Measurements from ENCODE around the gene PRR9. TPM values are rescaled to one million over a fixed set of nuclear protein-coding genes. Genes with fewer than 3 reads are reported as not detected.

PRR9 gene
- total and polyA plus RNA-seq, 2 experiments from 2014 or later, result not detected

DNA sequence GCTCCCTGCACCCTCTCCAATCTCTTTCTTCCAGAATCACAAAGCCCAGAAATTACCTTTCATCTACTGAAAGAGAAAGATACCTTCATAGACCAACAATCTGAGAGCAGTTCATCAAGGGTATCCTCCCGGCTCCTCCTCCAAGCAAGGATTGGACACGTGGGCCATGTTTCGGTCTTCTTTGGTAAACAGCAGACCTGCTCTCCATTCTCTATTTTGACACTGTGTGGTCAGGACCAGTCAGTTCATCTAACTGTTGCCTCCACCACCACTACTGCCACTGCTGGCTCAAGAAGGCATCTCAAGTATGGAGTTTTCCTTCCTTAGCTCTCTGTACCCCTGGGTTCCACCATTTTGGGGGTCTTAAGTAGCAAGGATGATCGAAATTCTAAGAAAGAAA is 22.2 kb upstream of the PRR9 start:
- H3K27ac ChIP-seq (ENCODE audit: low read depth), result no peak overlapping the region
- no peaks in the 10 kb centered on the region for H4K20me1 ChIP-seq (replicated peaks; ENCODE audit: insufficient read depth)
- H3K27me3 ChIP-seq (ENCODE audit: insufficient read depth), result no peaks in the 10 kb centered on the region
- H3K27ac Mint-ChIP-seq, result no peak overlapping the region
- DNase-seq (ENCODE audit: low spot score) (no peak), ATAC-seq (no peak)
- no peak overlapping the region for H2AFZ ChIP-seq
- peaks cover 9% of the 10 kb centered on the region for H3K9me3 Mint-ChIP-seq
- no peaks in the 10 kb centered on the region for H3K36me3 ChIP-seq (ENCODE audit: insufficient read depth)
- H3K79me2 ChIP-seq (replicated peaks; ENCODE audit: insufficient read depth), result no peaks in the 10 kb centered on the region
- H3K9me2 ChIP-seq (ENCODE audit: insufficient read depth), result 0 out of 2 replicates have a peak, but pooled peaks cover 4% of the 10 kb centered on the region
- no peak overlapping the region for H3K4me3 Mint-ChIP-seq
- H3K4me2 ChIP-seq, result no peak overlapping the region
- TF ChIP-seq CREB1 (CRISPR knock-in tag; IDR thresholded peaks at IDR 0.05; ENCODE audit: low read depth), result no peak
- TF ChIP-seq EZH2phosphoT487 (IDR thresholded peaks at IDR 0.05; ENCODE audit: unreplicated experiment), result no peak
- TF ChIP-seq, protein P1, sequence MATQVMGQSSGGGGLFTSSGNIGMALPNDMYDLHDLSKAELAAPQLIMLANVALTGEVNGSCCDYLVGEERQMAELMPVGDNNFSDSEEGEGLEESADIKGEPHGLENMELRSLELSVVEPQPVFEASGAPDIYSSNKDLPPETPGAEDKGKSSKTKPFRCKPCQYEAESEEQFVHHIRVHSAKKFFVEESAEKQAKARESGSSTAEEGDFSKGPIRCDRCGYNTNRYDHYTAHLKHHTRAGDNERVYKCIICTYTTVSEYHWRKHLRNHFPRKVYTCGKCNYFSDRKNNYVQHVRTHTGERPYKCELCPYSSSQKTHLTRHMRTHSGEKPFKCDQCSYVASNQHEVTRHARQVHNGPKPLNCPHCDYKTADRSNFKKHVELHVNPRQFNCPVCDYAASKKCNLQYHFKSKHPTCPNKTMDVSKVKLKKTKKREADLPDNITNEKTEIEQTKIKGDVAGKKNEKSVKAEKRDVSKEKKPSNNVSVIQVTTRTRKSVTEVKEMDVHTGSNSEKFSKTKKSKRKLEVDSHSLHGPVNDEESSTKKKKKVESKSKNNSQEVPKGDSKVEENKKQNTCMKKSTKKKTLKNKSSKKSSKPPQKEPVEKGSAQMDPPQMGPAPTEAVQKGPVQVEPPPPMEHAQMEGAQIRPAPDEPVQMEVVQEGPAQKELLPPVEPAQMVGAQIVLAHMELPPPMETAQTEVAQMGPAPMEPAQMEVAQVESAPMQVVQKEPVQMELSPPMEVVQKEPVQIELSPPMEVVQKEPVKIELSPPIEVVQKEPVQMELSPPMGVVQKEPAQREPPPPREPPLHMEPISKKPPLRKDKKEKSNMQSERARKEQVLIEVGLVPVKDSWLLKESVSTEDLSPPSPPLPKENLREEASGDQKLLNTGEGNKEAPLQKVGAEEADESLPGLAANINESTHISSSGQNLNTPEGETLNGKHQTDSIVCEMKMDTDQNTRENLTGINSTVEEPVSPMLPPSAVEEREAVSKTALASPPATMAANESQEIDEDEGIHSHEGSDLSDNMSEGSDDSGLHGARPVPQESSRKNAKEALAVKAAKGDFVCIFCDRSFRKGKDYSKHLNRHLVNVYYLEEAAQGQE (IDR thresholded peaks at IDR 0.05; ENCODE audit: unreplicated experiment), result no peak
- TF ChIP-seq ZNF331 (CRISPR knock-in tag; IDR thresholded peaks at IDR 0.05; ENCODE audit: low read depth), result no peak
- no peak for TF ChIP-seq POLR2AphosphoS5 (IDR thresholded peaks at IDR 0.05; ENCODE audit: low read depth)
- peaks cover 2% of the 10 kb centered on the region for H3K27me3 Mint-ChIP-seq (ENCODE audit: insufficient read depth, low read depth, poor library complexity)
- no peaks in the 10 kb centered on the region; the same call in 2 of the 3 replicates for H3K36me3 Mint-ChIP-seq (ENCODE audit: low read depth)
- H3F3A ChIP-seq (replicated peaks; ENCODE audit: low read depth), result no peaks in the 10 kb centered on the region
- H3K4me3 ChIP-seq, result no peak overlapping the region
- H3K4me1 ChIP-seq (ENCODE audit: insufficient read depth), result no peaks in the 10 kb centered on the region
- peaks cover 6% of the 10 kb centered on the region; the same call in 2 of the 3 replicates for H3K4me1 Mint-ChIP-seq

DNA sequence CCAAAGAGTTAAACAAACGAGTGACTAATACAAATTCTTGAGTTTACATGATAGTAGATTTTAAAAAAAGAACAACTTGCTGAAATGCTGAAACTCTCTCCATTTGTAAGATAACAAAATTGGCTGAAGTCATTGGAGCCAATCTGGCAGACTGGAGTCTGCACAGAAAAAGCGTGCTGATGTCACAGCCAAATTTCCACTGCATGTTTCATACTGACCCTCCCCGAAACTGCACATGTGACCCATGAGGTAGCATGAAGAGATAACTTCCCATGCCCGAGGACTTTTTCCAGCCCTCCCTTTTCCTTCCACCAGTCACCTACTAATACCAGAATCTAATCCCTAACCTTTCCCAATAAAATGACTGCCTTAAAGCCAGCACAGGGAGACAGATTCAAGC is 15.4 kb upstream of the PRR9 start:
- no peak for ATAC-seq
- Histone ChIP-seq H3K27ac (ENCODE audit: low read depth) (no peak overlapping the region), H3K4me3 (no peak overlapping the region), H3K9me2 (ENCODE audit: insufficient read depth) (peaks cover 7% of the 10 kb centered on the region), H3K4me1 (ENCODE audit: insufficient read depth) (no peaks in the 10 kb centered on the region), H3K4me2 (no peak overlapping the region), H3K36me3 (ENCODE audit: insufficient read depth) (no peaks in the 10 kb centered on the region), H2AFZ (0 out of 2 replicates have a peak overlapping the region, but pooled peaks have one; percentile 5), H3F3A (replicated peaks; ENCODE audit: low read depth) (no peaks in the 10 kb centered on the region), H4K20me1 (replicated peaks; ENCODE audit: insufficient read depth) (no peaks in the 10 kb centered on the region), H3K27me3 (ENCODE audit: insufficient read depth) (no peaks in the 10 kb centered on the region), H3K79me2 (replicated peaks; ENCODE audit: insufficient read depth) (no peaks in the 10 kb centered on the region)
- Mint-ChIP-seq H3K4me3 (no peak overlapping the region), H3K27ac (no peak overlapping the region; the same call in 1 of the 2 replicates), H3K9me3 (peaks cover under 1% of the 10 kb centered on the region; the same call in 1 of the 3 replicates), H3K36me3 (ENCODE audit: low read depth) (no peaks in the 10 kb centered on the region; the same call in 2 of the 3 replicates), H3K4me1 (peaks cover 5% of the 10 kb centered on the region; the same call in 2 of the 3 replicates), H3K27me3 (ENCODE audit: insufficient read depth, low read depth, poor library complexity) (peaks cover 2% of the 10 kb centered on the region)
- DNase-seq (ENCODE audit: low spot score), result no peak
- TF ChIP-seq POLR2AphosphoS5 (IDR thresholded peaks at IDR 0.05; ENCODE audit: low read depth), result no peak
- TF ChIP-seq, protein P2, sequence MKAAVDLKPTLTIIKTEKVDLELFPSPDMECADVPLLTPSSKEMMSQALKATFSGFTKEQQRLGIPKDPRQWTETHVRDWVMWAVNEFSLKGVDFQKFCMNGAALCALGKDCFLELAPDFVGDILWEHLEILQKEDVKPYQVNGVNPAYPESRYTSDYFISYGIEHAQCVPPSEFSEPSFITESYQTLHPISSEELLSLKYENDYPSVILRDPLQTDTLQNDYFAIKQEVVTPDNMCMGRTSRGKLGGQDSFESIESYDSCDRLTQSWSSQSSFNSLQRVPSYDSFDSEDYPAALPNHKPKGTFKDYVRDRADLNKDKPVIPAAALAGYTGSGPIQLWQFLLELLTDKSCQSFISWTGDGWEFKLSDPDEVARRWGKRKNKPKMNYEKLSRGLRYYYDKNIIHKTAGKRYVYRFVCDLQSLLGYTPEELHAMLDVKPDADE (IDR thresholded peaks at IDR 0.05), result no peak
- no peak for TF ChIP-seq JUNB (IDR thresholded peaks at IDR 0.05; ENCODE audit: unreplicated experiment)
- no peak for TF ChIP-seq ZNF331 (CRISPR knock-in tag; IDR thresholded peaks at IDR 0.05; ENCODE audit: low read depth)
- TF ChIP-seq NANOG (IDR thresholded peaks at IDR 0.05; ENCODE audit: borderline replicate concordance), result no peak
- TF ChIP-seq, protein P1 (IDR thresholded peaks at IDR 0.05; ENCODE audit: unreplicated experiment), result no peak
